ENCODE data around the gene DSTN. TPM values are rescaled to one million over a fixed set of nuclear protein-coding genes. Genes with fewer than 3 reads are reported as not detected.
A peak's percentile ranks its signal among the peaks of the same experiment; 100 is the strongest.

Gene DSTN
- total RNA-seq, 1 donor from 2014 or later: 91.9 TPM

DNA sequence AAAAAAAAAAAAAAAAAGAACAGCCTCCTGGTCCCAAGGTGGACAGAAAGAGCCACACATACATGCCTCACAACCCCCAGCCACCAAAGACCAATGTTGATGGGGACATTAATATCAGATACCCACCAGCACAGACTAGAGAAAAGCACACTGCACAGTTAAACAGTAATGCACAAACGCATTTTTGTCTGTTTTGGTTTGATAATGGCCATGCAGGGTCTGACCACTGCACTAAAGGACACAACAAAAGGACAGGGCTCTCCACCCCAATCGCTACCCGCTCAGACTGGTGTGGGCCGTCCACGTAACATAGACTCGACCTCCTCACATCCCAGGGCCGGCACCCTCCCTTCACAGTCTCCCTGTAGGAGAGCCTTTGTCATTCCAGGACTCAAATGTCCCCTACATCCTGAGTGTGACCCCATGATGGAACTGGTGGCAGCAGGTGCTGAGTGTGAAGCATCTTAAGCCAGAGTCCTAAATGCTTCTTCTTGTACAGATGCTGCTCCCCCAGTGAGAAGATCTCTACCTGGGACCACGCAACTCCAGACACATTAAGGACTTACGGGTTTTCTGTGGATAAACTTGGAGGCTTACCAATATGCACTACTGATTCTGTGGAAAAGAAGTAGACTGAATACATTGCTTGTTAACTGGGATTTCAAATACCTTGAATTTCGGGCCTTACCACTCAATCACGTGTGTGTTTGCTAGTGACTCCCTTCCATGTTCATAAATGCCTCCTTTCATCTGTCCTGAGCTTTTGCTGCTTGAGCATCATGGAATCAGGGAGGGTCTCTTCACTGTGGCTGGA lies 84.2 kb downstream of the DSTN start:
- Mint-ChIP-seq H3K4me1 (peaks cover 18% of the 10 kb centered on the region), H3K9me3 (no peaks in the 10 kb centered on the region), H3K27ac (ENCODE audit: unreplicated experiment) (no peak overlapping the region), H3K36me3 (ENCODE audit: low read depth) (peaks cover 18% of the 10 kb centered on the region), H3K27me3 (ENCODE audit: low read depth) (no peaks in the 10 kb centered on the region), H3K4me3 (no peak overlapping the region)
- TF ChIP-seq, protein P1, sequence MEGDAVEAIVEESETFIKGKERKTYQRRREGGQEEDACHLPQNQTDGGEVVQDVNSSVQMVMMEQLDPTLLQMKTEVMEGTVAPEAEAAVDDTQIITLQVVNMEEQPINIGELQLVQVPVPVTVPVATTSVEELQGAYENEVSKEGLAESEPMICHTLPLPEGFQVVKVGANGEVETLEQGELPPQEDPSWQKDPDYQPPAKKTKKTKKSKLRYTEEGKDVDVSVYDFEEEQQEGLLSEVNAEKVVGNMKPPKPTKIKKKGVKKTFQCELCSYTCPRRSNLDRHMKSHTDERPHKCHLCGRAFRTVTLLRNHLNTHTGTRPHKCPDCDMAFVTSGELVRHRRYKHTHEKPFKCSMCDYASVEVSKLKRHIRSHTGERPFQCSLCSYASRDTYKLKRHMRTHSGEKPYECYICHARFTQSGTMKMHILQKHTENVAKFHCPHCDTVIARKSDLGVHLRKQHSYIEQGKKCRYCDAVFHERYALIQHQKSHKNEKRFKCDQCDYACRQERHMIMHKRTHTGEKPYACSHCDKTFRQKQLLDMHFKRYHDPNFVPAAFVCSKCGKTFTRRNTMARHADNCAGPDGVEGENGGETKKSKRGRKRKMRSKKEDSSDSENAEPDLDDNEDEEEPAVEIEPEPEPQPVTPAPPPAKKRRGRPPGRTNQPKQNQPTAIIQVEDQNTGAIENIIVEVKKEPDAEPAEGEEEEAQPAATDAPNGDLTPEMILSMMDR (conservative IDR thresholded peaks at IDR 0.05): no peak
- DNase-seq (ENCODE audit: low read depth, low spot score): no peak

DNA sequence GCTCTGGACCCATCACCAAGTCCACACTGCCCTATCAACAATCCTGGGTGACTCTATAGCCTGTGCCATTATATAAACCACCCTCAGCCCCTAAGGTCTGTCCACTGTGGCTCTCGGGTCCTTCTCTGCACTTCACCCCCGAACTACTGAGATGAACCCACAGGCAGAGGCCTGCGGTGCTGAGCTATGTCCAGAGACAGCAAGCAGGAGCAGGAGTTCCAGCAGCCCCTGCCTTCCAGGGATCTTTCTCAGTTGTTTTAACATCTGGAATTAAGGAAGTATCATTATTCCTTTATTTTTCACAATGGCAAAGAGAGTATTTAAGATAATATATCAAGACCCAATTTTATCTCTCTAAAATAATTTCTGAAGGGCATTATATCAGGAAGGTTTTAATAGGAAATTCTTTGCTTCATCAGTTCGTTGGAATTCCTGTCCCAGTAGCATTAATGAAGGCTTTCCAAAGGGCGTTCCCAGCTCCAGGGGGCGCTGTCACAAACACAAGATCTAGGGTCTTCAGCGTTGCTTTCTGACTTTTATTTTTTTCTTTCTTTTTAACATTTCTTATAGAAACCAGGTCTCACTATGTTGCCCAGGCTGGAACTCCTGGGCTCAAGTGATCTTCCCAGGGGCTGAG lies 84.9 kb downstream of the DSTN start:
- H3K27me3 Mint-ChIP-seq (ENCODE audit: low read depth): no peaks in the 10 kb centered on the region
- TF ChIP-seq, protein P1 (conservative IDR thresholded peaks at IDR 0.05): peak; percentile 75
- H3K27ac Mint-ChIP-seq (ENCODE audit: unreplicated experiment): no peak overlapping the region
- peak; percentile 54 for DNase-seq (ENCODE audit: low read depth, low spot score)
- H3K9me3 Mint-ChIP-seq: no peaks in the 10 kb centered on the region
- no peak overlapping the region for H3K4me3 Mint-ChIP-seq
- peaks cover 14% of the 10 kb centered on the region for H3K4me1 Mint-ChIP-seq
- peaks cover 20% of the 10 kb centered on the region for H3K36me3 Mint-ChIP-seq (ENCODE audit: low read depth)

DNA sequence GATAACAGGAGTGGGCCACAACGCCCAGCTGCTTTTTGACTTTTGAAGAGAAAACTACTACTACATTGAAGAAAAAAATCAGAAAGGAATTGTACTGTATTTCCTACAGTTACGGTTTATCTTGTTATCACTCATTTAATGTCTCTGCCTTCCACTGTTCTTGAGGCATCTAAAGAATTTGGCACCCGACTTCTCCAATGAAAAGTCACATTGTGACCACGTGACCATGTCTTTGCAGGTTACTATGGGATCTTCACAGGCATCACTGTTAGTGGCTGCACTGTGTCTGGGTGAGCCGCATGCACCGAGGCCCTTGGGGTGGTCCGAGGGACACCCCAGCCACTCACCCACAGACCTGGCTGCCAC lies 85.4 kb downstream of the DSTN start:
- Mint-ChIP-seq H3K4me1 (peaks cover 12% of the 10 kb centered on the region), H3K4me3 (no peak overlapping the region), H3K27ac (ENCODE audit: unreplicated experiment) (peak overlapping the region; percentile 48), H3K9me3 (peaks cover 2% of the 10 kb centered on the region), H3K36me3 (ENCODE audit: low read depth) (peaks cover 25% of the 10 kb centered on the region), H3K27me3 (ENCODE audit: low read depth) (no peaks in the 10 kb centered on the region)
- DNase-seq (ENCODE audit: low read depth, low spot score): no peak
- TF ChIP-seq, protein P1 (conservative IDR thresholded peaks at IDR 0.05): peak; percentile 34

DNA sequence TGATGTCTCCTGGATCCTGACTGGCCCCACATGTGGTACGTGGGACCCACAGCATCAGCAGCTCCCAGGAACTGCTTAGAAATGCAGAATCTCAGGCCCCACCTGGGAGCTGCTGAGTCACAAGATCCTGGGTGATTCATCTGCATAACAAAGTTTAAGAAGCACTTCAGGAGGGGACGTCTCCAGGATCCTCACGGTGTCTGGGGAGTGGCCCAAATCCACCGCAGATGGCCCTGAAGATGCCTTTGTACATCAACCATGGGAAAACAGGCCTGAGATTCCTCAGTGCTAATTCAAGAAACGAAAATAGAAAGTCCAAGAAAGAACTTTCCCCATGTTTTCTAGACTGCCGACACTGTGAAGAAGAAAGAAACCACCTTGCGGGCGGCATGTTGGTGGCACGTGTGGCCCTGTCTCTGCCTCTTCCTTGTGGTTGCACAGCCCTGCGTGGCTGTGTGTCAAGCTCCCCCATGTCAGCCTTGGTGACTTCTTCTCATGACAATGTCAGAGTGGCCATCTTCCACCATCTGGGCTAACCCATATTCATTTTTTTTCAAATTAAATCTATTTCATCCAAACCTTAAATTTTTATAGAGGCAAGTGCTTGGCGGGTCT lies 86.1 kb downstream of the DSTN start:
- Mint-ChIP-seq H3K4me1 (peaks cover 12% of the 10 kb centered on the region), H3K4me3 (no peak overlapping the region), H3K36me3 (ENCODE audit: low read depth) (peaks cover 30% of the 10 kb centered on the region), H3K27me3 (ENCODE audit: low read depth) (no peaks in the 10 kb centered on the region), H3K9me3 (peaks cover 4% of the 10 kb centered on the region), H3K27ac (ENCODE audit: unreplicated experiment) (no peak overlapping the region)
- DNase-seq (ENCODE audit: low read depth, low spot score): no peak
- TF ChIP-seq, protein P1 (conservative IDR thresholded peaks at IDR 0.05): no peak

DNA sequence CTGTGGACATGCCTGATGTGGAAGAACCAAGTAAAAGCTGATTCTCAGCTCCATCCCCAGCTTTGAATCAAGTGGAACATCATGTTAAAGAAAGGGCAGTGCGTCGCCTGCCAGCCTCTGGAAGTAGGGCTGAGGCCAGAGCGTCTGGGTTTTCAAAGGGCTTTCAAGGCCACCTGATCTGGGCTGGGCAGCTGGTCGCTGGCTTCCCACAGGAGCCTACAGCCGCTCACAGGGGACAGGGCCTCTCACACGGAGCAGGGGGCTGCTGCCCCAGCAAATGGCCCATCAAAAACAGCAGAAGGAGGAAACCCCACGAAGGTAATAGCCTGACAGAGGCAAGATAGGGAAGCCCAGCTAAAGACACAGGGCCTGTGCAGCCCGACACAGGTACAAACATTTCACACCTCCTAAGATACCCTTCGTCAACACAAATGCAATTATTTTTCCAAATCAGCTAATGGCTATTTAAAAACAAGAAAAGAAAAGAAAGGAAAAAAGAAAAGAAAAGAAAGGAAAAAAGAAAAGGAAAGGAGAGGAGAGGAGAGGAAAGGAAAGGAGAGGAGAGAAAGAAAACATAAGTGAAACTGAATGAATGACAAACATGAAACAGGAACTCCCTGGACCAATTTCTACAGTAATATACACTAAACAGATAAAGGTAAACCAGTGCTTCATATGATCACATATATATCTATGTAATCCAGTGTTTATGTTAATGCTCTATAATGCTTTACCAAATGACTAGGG lies 87.4 kb downstream of the DSTN start:
- no peak for DNase-seq (ENCODE audit: low read depth, low spot score)
- H3K27ac Mint-ChIP-seq (ENCODE audit: unreplicated experiment): no peak overlapping the region
- no peaks in the 10 kb centered on the region for H3K27me3 Mint-ChIP-seq (ENCODE audit: low read depth)
- no peak overlapping the region for H3K4me3 Mint-ChIP-seq
- peaks cover 30% of the 10 kb centered on the region for H3K36me3 Mint-ChIP-seq (ENCODE audit: low read depth)
- H3K4me1 Mint-ChIP-seq: peaks cover 12% of the 10 kb centered on the region
- TF ChIP-seq, protein P1 (conservative IDR thresholded peaks at IDR 0.05): no peak
- peaks cover 4% of the 10 kb centered on the region for H3K9me3 Mint-ChIP-seq
